ENCODE results near the gene STX1B.
"Not testable (repeated sequence)": the region's sequence is repeated elsewhere in the genome, so short reads cannot be mapped to it uniquely, and the experiment has no call there.

Gene STX1B

DNA sequence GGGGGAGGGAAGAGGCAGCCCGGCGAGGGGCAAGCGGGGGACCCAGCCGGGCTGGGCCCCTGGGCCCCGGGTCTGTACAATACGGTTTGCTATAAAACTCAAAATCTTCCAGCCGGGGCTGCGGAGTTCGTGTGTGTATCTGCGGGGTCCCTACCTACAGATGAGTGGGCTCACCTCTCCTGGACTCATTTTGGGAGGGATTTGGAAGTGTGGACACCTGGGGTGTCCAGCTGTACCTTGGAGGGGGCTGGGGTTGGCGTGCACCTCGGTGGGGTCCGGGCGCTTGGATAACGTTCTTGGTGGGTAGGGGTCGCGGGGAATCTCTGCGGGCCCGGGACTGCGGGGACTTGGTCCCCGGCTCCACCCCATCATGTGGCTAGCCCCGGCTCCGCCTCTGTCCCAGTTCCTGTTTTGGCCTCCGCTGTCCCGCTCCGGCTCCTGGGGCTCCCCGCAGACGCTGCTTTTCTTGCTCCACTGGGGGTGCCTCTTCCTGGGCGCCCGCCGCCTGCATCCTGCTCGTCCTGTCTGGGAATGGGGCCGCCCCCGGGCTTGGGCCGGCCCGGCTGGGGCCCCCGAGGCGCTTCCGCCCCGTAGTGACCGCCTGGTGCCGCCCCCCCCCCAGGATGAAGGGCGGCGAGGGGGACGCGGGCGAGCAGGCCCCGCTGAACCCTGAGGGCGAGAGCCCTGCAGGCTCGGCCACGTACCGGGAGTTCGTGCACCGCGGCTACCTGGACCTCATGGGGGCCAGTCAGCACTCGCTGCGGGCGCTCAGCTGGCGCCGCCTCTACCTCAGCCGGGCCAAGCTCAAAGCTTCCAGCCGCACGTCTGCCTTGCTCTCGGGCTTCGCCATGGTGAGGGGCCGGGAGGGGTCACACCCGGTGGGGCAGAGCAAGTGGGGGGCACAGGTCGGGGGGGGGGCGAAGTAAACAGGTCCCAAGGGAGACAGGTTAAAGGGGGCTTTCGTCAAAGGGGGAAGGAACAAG, 61.5 kb downstream of the STX1B start, which contains the start of gene ORAI3:
Gene ORAI3, plus strand, starts transcription at position 402 of the 983 bp plus-strand sequence. Its CDS starts 222 bp downstream, at position 624.
- peak in 1 of 2 experiments; percentile 50 for DNase-seq

DNA sequence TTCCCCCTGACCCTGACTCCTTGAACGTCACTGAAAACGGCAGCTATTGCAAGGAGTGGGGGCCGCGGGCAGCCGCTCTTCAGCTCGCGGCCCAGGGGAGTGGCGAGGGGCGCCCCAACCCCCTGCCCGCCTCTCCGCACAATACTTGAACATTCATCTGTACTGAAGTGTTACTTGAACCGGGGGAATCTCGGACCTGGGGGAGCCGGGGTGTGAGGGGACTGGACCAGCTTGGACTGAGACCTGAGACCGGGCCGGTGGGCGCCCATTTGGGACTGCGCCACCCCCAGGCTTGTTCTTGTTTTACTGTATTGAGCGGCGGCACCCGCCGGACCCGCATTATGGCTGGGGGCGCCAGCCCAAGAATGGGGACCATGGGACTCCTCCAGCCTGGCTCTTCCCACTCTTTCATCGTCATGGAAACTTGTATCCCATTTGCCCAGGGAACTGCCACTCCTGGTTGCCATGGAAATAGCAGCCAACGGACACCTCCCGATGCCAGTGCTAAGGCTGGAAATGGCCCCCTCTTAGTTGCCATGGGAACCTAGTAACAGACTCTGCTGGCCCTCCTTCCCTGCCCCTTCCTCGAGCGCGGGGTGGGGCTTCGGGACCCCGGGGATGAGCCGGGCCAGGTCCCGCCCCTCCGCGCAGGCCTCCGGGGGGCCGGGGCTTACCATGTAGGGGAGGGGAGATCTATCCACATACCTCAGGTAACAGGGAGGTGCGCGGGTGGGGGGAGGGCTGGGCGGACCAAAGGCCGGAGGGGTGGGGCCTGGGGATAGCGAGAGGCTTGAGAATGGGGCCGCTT, 62.4 kb downstream of the STX1B start:
- peak; percentile 95 to 97 for DNase-seq

DNA sequence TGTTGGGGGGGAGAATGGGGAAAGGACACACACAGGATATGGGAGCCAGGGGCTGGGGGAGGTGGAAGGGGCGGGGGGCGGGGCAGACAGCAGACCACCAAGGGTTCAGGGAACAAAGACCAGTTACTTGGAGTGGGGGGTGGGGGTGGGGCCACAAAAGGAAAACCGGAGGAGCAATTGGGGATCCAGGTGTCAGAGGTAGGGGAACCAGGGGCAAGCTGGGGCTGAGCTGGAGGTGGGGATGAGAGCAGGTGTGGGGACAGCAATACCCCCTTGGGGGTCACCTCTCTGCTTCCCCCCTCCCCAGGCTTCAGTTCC, 62.9 kb downstream of the STX1B start:
- DNase-seq: no peak

DNA sequence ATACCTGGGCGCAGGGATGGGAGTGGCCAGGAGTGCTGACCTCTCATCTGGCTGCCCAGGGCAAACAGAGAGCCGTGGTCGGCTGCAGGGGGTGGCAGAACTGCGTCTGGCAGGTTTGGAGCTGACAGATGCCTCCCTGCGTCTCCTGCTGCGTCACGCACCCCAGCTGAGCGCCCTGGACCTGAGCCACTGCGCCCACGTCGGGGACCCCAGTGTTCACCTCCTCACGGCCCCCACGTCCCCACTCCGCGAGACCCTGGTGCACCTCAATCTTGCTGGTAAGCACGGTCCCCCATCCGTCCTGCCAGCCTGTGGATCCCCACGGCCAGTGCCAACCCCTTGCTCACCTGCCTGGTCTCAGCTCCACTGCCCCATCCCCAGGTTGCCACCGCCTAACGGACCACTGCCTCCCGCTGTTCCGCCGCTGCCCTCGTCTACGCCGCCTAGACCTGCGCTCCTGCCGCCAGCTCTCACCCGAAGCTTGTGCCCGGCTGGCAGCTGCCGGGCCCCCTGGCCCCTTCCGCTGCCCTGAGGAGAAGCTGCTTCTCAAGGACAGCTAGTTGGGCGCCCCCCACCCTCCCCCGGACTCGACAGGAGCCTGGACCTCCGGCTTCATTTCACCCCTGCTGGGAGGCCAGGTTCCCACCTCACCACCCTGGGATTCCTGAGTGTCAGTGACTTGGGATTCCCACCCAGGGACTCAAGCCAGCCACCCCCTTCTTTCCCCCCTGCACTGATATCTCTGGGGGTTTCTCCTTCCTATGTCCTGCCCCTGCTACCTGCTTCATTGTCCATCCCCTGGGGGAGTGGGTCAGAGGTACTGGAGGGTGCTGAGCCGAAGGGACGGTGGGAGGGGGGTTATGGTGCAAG, 63.5 kb downstream of the STX1B start:
- DNase-seq: no peak

DNA sequence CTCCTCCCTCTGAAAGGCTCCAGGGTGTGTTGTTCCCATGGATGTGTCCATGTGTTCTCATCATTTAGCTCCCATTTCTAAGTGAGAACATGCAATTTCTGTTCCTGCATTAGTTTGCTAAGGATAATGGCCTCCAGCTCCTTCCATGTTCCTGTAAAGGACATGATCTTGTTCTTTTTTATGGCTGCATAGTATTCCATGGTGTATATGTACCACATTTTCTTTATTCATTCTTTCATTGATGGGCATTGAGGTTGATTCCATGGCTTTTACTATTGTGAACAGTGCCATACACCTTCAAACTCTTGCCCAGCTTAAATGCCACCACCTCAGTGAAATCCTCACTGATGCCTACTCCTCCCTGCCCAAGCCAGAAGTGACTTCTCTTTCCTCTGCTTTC, 66.1 kb downstream of the STX1B start:
- no peak for DNase-seq

DNA sequence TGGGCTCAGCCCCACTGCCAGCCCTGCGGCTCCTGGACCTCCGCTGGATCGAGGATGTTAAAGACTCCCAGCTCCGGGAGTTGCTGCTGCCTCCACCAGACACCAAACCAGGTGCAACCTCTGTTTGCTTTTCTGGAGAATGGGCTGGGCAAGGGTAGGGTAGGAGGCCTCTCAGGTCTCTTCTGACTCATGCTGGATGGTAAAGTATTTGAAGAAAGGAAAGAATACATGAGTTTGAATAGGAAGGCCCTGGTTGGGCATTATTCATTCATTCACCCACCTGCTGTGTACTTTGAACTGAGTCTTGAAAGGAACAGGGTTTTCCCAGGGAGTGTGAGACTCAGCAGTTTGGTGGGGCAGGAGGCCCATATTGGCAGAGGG, 68.0 kb downstream of the STX1B start:
- DNase-seq: no peak

DNA sequence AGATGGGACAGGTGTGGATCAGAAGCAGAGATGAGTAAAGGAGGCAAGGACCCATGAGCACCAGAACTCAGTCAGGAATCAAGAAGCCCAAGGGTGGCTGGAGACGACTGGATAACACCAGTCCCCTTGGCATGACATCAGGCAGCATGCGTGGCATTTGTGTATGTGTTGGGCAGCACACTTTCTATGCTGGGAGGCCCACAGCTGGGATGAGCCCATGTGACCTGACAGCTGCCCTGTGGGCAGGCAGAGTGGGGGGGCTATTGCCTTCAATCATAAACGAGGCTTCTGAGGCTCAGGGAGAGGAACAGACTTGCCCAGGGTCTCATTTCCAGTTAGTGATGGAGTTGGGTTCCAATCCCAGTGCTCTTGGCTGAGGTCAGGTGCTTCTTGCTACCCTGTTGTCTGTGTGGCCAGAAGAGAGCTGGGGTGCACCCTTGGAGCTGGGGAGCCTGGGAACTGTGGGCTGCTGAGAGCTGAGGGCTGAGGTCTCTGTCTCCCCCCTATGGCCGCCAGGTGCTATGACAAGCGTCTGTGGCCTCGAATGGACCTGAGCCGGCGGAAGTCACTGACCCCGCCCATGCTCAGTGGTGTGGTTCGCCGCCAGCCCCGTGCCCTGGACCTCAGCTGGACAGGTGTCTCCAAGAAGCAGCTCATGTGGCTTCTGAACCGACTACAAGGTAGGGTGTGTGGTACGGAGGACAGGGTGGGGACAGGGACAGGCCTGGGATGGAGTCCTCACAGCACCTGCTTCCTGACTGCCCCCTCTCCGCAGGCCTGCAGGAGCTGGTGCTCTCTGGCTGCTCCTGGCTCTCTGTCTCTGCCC, 68.6 kb downstream of the STX1B start:
- DNase-seq: peak in 1 of 2 experiments; percentile 59

DNA sequence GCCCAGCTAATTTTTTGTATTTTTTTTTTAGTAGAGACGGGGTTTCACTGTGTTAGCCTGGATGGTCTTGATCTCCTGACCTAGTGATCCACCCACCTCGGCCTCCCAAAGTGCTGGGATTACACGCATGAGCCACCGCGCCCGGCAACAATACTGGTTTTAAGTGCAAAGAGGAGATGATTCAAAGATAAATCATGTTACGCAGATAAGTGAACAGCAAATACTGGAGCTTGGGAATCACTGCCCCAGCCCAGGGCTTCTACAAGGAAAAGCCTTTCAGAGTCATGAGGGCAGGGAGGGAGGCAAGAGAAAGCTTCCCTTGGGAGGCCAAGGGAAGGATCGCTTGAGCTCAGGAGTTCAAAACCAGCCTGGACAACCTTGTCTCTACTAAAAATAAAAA, 70.9 kb downstream of the STX1B start:
- DNase-seq: not testable (repeated sequence)

All from SW 1271 (cell line).